ENCODE measurements around the gene TRIM67. TPM values are rescaled to one million over a fixed set of nuclear protein-coding genes. Genes with fewer than 3 reads are reported as not detected.
A peak's percentile ranks its signal among the peaks of the same experiment; 100 is the strongest.

TRIM67 gene
- total and polyA plus RNA-seq, 9 of the 15 experiments (the other 6 are each of a cell fraction or from before 2014, with no cell fraction given): 0.04 to 0.60 (median 0.31) TPM

DNA sequence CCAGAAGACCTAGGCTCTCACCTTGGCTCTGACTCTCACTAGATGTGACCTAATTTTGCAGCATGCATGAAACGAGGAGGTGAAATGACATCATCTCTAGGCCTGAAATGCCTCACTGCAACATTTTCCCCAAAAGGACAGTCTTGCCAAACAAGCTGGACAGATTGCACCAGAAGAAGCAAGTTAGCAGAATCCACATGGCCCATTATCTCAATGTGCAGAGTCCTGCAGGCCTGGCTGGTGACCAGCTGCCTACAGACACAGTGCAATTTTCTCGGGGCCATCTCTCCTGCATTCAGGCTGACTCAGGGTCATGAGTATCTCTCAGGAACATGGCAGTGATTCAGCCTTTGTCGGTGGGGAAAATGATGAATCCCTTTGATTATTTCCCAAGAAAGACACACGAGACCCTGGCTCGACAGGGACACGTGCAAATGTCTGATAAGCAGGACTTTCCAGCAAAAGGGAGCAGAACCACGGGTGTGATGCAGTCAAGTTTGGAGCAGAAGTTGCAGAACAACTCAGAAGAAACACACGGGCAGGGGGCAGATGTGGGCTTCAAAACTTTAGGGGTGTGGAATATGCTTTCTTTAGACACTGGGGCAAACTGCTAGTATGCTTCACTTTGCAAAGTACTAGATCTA lies 38.7 kb downstream of the TRIM67 start (continued):
- TF ChIP-seq PRPF4 (IDR thresholded peaks at IDR 0.05; ENCODE audit: insufficient read depth, low read depth, low read length, poor library complexity, severe bottlenecking): no peak
- TF ChIP-seq, protein P1, sequence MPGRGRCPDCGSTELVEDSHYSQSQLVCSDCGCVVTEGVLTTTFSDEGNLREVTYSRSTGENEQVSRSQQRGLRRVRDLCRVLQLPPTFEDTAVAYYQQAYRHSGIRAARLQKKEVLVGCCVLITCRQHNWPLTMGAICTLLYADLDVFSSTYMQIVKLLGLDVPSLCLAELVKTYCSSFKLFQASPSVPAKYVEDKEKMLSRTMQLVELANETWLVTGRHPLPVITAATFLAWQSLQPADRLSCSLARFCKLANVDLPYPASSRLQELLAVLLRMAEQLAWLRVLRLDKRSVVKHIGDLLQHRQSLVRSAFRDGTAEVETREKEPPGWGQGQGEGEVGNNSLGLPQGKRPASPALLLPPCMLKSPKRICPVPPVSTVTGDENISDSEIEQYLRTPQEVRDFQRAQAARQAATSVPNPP (IDR thresholded peaks at IDR 0.05; ENCODE audit: borderline replicate concordance, insufficient read depth, insufficient read length): no peak
- TF ChIP-seq RBM25 (IDR thresholded peaks at IDR 0.05; ENCODE audit: low read depth, low read length, severe bottlenecking): no peak
- TF ChIP-seq YY1 (IDR thresholded peaks at IDR 0.05; ENCODE audit: borderline replicate concordance in 1 of 3, control insufficient read depth in 1 of 3, extremely low read depth in 1 of 3, insufficient read depth in 3 of 3, insufficient read length in 1 of 3, insufficient replicate concordance in 2 of 3, low read depth in 1 of 3, low read length in 2 of 3): no peak
- no peak for TF ChIP-seq ERF (CRISPR knock-in tag; IDR thresholded peaks at IDR 0.05)
- TF ChIP-seq ELF1 (tag; IDR thresholded peaks at IDR 0.05): peak; percentile 34; the same call in 1 of the 2 replicates
- no peak for TF ChIP-seq MCM5 (IDR thresholded peaks at IDR 0.05; ENCODE audit: low read depth)
- TF ChIP-seq, protein P2, sequence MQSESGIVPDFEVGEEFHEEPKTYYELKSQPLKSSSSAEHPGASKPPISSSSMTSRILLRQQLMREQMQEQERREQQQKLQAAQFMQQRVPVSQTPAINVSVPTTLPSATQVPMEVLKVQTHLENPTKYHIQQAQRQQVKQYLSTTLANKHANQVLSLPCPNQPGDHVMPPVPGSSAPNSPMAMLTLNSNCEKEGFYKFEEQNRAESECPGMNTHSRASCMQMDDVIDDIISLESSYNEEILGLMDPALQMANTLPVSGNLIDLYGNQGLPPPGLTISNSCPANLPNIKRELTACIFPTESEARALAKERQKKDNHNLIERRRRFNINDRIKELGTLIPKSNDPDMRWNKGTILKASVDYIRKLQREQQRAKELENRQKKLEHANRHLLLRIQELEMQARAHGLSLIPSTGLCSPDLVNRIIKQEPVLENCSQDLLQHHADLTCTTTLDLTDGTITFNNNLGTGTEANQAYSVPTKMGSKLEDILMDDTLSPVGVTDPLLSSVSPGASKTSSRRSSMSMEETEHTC (IDR thresholded peaks at IDR 0.05): peak; percentile 95
- peak; percentile 70 for TF ChIP-seq CXXC5 (CRISPR knock-in tag; IDR thresholded peaks at IDR 0.05)
- peak; percentile 92 for TF ChIP-seq JUND (IDR thresholded peaks at IDR 0.05; ENCODE audit: borderline replicate concordance, low read depth, low read length)
- peak; percentile 89 for TF ChIP-seq JUND (tag; IDR thresholded peaks at IDR 0.05; ENCODE audit: borderline replicate concordance, low read depth, low read length)
- TF ChIP-seq KLF16 (IDR thresholded peaks at IDR 0.05): peak; percentile 93

Data from K562 (cell line).